ENCODE data around the gene RND2.

- peak; percentile 12; the same call in 1 of the 2 replicates for TF ChIP-seq POLR2AphosphoS5 (IDR thresholded peaks at IDR 0.05; ENCODE audit: low read depth)
- peak; percentile 68 for TF ChIP-seq CTCF (IDR thresholded peaks at IDR 0.05; ENCODE audit: insufficient read depth, low read length)
- TF ChIP-seq REST (IDR thresholded peaks at IDR 0.05; ENCODE audit: insufficient replicate concordance, low read depth) = no peak
- TF ChIP-seq SPI1 (IDR thresholded peaks at IDR 0.05; ENCODE audit: borderline replicate concordance, low read depth) = peak; percentile 41; the same call in 1 of the 2 replicates
- no peak for TF ChIP-seq GABPA (IDR thresholded peaks at IDR 0.05; ENCODE audit: low read depth)
Measured at GRCh38 chr17:43024407-43025289, at the start of gene RND2.
